ENCODE results near the gene ARMCX2. TPM values are rescaled to one million over a fixed set of nuclear protein-coding genes. Genes with fewer than 3 reads are reported as not detected.

The ARMCX2 gene
- total and polyA plus RNA-seq, 2 experiments from 2014 or later, result 47.8 to 118 TPM

DNA sequence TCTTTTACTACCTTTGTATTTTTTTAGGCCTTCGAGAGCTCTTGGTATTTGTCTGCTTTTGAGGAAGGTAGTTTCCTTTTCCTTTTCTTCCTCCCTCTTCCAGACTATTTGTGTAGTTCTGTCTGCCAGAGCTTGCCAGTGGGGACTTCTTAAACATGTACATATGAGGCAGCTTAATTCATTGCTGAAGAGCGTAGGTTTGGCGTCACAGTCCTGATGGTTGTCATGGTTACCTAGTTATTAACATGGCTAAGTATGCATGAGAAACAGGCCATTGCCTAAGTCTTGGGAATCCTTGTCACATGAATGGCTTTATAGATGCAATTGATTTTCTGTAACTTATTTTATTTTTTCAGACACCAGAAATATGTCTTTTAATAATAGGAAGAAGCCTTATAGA lies 48.5 kb upstream of the ARMCX2 start (continued):
- no peak for TF ChIP-seq ZNF114 (CRISPR knock-in tag; IDR thresholded peaks at IDR 0.05)
- TF ChIP-seq, protein P1, sequence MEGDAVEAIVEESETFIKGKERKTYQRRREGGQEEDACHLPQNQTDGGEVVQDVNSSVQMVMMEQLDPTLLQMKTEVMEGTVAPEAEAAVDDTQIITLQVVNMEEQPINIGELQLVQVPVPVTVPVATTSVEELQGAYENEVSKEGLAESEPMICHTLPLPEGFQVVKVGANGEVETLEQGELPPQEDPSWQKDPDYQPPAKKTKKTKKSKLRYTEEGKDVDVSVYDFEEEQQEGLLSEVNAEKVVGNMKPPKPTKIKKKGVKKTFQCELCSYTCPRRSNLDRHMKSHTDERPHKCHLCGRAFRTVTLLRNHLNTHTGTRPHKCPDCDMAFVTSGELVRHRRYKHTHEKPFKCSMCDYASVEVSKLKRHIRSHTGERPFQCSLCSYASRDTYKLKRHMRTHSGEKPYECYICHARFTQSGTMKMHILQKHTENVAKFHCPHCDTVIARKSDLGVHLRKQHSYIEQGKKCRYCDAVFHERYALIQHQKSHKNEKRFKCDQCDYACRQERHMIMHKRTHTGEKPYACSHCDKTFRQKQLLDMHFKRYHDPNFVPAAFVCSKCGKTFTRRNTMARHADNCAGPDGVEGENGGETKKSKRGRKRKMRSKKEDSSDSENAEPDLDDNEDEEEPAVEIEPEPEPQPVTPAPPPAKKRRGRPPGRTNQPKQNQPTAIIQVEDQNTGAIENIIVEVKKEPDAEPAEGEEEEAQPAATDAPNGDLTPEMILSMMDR (conservative IDR thresholded peaks at IDR 0.05; ENCODE audit: low read depth in 2 of 2), result no peak
- no peak for TF ChIP-seq POLR2AphosphoS5 (IDR thresholded peaks at IDR 0.05; ENCODE audit: low read depth)
- no peak for TF ChIP-seq NANOG (IDR thresholded peaks at IDR 0.05; ENCODE audit: borderline replicate concordance)
- no peak for TF ChIP-seq JUNB (IDR thresholded peaks at IDR 0.05; ENCODE audit: unreplicated experiment)
- TF ChIP-seq EZH2phosphoT487 (IDR thresholded peaks at IDR 0.05; ENCODE audit: unreplicated experiment), result no peak
- TF ChIP-seq ZNF331 (CRISPR knock-in tag; IDR thresholded peaks at IDR 0.05; ENCODE audit: low read depth), result no peak
- TF ChIP-seq, protein P2, sequence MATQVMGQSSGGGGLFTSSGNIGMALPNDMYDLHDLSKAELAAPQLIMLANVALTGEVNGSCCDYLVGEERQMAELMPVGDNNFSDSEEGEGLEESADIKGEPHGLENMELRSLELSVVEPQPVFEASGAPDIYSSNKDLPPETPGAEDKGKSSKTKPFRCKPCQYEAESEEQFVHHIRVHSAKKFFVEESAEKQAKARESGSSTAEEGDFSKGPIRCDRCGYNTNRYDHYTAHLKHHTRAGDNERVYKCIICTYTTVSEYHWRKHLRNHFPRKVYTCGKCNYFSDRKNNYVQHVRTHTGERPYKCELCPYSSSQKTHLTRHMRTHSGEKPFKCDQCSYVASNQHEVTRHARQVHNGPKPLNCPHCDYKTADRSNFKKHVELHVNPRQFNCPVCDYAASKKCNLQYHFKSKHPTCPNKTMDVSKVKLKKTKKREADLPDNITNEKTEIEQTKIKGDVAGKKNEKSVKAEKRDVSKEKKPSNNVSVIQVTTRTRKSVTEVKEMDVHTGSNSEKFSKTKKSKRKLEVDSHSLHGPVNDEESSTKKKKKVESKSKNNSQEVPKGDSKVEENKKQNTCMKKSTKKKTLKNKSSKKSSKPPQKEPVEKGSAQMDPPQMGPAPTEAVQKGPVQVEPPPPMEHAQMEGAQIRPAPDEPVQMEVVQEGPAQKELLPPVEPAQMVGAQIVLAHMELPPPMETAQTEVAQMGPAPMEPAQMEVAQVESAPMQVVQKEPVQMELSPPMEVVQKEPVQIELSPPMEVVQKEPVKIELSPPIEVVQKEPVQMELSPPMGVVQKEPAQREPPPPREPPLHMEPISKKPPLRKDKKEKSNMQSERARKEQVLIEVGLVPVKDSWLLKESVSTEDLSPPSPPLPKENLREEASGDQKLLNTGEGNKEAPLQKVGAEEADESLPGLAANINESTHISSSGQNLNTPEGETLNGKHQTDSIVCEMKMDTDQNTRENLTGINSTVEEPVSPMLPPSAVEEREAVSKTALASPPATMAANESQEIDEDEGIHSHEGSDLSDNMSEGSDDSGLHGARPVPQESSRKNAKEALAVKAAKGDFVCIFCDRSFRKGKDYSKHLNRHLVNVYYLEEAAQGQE (IDR thresholded peaks at IDR 0.05; ENCODE audit: unreplicated experiment), result no peak
- no peak for TF ChIP-seq EZH2 (IDR thresholded peaks at IDR 0.05; ENCODE audit: low read depth, unreplicated experiment)
- no peak for TF ChIP-seq STAT1 (IDR thresholded peaks at IDR 0.05; ENCODE audit: unreplicated experiment)

DNA sequence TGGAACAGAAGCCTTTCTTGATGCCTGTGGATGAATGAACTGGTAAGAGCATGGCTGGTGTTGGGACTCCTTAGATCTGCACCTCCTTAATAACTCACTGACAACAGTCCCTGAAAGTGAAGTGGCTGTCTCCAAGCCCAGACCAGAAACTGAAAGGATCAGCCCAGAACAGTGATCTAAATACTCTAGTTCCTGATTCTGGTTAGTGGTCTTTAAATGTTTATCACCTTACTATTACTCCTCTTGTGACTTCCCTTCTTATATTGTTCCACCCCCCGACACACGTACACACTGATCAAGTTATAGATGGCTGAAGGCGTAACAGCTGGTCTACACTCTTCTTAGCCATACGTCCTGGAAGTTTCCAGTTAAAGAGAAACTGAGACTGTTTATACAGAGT lies 33.8 kb upstream of the ARMCX2 start:
- Mint-ChIP-seq H3K4me1 (peaks cover 5% of the 10 kb centered on the region; the same call in 2 of the 3 replicates), H3K9me3 (no peaks in the 10 kb centered on the region), H3K27me3 (ENCODE audit: insufficient read depth, low read depth, poor library complexity) (peaks cover 1% of the 10 kb centered on the region), H3K4me3 (no peak overlapping the region), H3K27ac (no peak overlapping the region), H3K36me3 (ENCODE audit: low read depth) (no peaks in the 10 kb centered on the region)
- H3K27ac ChIP-seq (ENCODE audit: low read depth), result no peak overlapping the region
- ATAC-seq, result no peak
- DNase-seq (ENCODE audit: low spot score), result no peak
- H3K4me3 ChIP-seq, result no peak overlapping the region
- H3K4me1 ChIP-seq (ENCODE audit: insufficient read depth), result 0 out of 2 replicates have a peak, but pooled peaks cover 4% of the 10 kb centered on the region
- no peak overlapping the region for H2AFZ ChIP-seq
- no peaks in the 10 kb centered on the region for H3K9me2 ChIP-seq (ENCODE audit: insufficient read depth)
- no peaks in the 10 kb centered on the region for H3F3A ChIP-seq (replicated peaks; ENCODE audit: low read depth)
- TF ChIP-seq, protein P2 (IDR thresholded peaks at IDR 0.05; ENCODE audit: unreplicated experiment), result no peak
- TF ChIP-seq, protein P1 (conservative IDR thresholded peaks at IDR 0.05; ENCODE audit: low read depth in 2 of 2), result no peak
- H4K20me1 ChIP-seq (replicated peaks; ENCODE audit: insufficient read depth), result no peaks in the 10 kb centered on the region
- no peaks in the 10 kb centered on the region for H3K36me3 ChIP-seq (ENCODE audit: insufficient read depth)
- no peaks in the 10 kb centered on the region for H3K79me2 ChIP-seq (replicated peaks; ENCODE audit: insufficient read depth)
- H3K27me3 ChIP-seq (ENCODE audit: insufficient read depth), result no peaks in the 10 kb centered on the region
- H3K4me2 ChIP-seq, result no peak overlapping the region

All from GM23338 (cell line).